Endodermal cell (in vitro differentiated cells): Measurements from ENCODE around the gene KRTCAP2. TPM values are rescaled to one million over a fixed set of nuclear protein-coding genes. Genes with fewer than 3 reads are reported as not detected.

Source experiments
- DNase-seq: peaks from one replicate; pipeline ENCODE4 v3.0.0-alpha.2; 2017
- H3K27ac ChIP-seq: 2 replicates; pipeline ENCODE4 v1.5.1; 2013; ENCODE audit warnings: mild to moderate bottlenecking, low read depth, low read length, moderate library complexity
- H3K27me3 ChIP-seq: 2 replicates; pipeline ENCODE4 v1.6.1; 2013; ENCODE audit warnings: mild to moderate bottlenecking, low read length, moderate library complexity; ENCODE audit not compliant: insufficient read depth, control insufficient read depth, poor library complexity, severe bottlenecking
- H3K36me3 ChIP-seq: 2 replicates; pipeline ENCODE4 v1.7.0; 2013; ENCODE audit warnings: mild to moderate bottlenecking, low read length, moderate library complexity; ENCODE audit not compliant: control insufficient read depth, insufficient read depth
- H3K4me1 ChIP-seq: one replicate; pipeline ENCODE4 v1.7.0; 2013; ENCODE audit warnings: low read length; ENCODE audit not compliant: control insufficient read depth, insufficient read depth
- H3K4me3 ChIP-seq: 2 replicates; pipeline ENCODE4 v1.5.1; 2013; ENCODE audit warnings: mild to moderate bottlenecking, low read length, moderate library complexity
- H3K9ac ChIP-seq: 2 replicates; pipeline ENCODE4 v1.6.1; 2013; ENCODE audit warnings: mild to moderate bottlenecking, low read length, moderate library complexity; ENCODE audit not compliant: poor library complexity, severe bottlenecking; ENCODE audit errors: extremely low read depth
- H3K9me3 ChIP-seq: 2 replicates; pipeline ENCODE4 v1.6.1; 2013; ENCODE audit warnings: mild to moderate bottlenecking, low read length, moderate library complexity; ENCODE audit not compliant: control insufficient read depth
- H3K27ac Mint-ChIP-seq: 2 replicates; pipeline ENCODE4 v1.8.0; 2020; ENCODE audit warnings: mixed read lengths
- H3K27me3 Mint-ChIP-seq: 2 replicates; pipeline ENCODE4 v1.8.0; 2021; ENCODE audit warnings: mild to moderate bottlenecking, mixed read lengths; ENCODE audit not compliant: insufficient read depth
- H3K36me3 Mint-ChIP-seq: 2 replicates; pipeline ENCODE4 v1.8.0; 2020; ENCODE audit warnings: low read depth, mixed read lengths
- H3K4me1 Mint-ChIP-seq: 2 replicates; pipeline ENCODE4 v1.8.0; 2020; ENCODE audit warnings: mixed read lengths
- H3K4me3 Mint-ChIP-seq: 2 replicates; pipeline ENCODE4 v1.8.0; 2020; ENCODE audit warnings: mild to moderate bottlenecking, moderate library complexity, mixed read lengths
- H3K9me3 Mint-ChIP-seq: 2 replicates; pipeline ENCODE4 v1.8.0; 2020; ENCODE audit warnings: mild to moderate bottlenecking, mixed read lengths
- WGBS, 2 experiments: methylation state at CpG; one replicate each; pipeline versions ENCODE4 v1.1.5 to v1.1.7; 2013; ENCODE audit warnings: missing lambda C conversion rate in 2 of 2, mixed read lengths in 1 of 2; ENCODE audit not compliant: insufficient coverage in 1 of 2, insufficient read length in 1 of 2; 5-methylcytosine and 5-hydroxymethylcytosine counted together
- total RNA-seq, 2 donors: library from RNA; stranded (reverse); fragmentation: NEBNext Ultra II Directional in 1 of 2; extraction: Animal tissue kit (Norgen Biotek cat#: 25700) in 1 of 2; gene quantifications; 2 replicates in 1 of 2; 3 replicates in 1 of 2; pipeline ENCODE4 v1.2.1, GENCODE V29; 2021
- TF ChIP-seq, protein P1 (sequence below): fragments of 200-600 bp; sonication (generic); conservative IDR thresholded peaks from 2 replicates; pipeline ENCODE4 v1.5.0; 2021; ENCODE audit warnings: antibody characterized with exemption, mild to moderate bottlenecking

Gene KRTCAP2
- total RNA-seq, 2 donors from 2014 or later = 143 to 152 TPM

GRCh38 chr1:155130272-155131006 lies 42.7 kb downstream of the KRTCAP2 start:
- H3K9me3 ChIP-seq = no peaks in the 10 kb centered on the region
- H3K36me3 ChIP-seq = no peaks in the 10 kb centered on the region
- TF ChIP-seq, protein P1, sequence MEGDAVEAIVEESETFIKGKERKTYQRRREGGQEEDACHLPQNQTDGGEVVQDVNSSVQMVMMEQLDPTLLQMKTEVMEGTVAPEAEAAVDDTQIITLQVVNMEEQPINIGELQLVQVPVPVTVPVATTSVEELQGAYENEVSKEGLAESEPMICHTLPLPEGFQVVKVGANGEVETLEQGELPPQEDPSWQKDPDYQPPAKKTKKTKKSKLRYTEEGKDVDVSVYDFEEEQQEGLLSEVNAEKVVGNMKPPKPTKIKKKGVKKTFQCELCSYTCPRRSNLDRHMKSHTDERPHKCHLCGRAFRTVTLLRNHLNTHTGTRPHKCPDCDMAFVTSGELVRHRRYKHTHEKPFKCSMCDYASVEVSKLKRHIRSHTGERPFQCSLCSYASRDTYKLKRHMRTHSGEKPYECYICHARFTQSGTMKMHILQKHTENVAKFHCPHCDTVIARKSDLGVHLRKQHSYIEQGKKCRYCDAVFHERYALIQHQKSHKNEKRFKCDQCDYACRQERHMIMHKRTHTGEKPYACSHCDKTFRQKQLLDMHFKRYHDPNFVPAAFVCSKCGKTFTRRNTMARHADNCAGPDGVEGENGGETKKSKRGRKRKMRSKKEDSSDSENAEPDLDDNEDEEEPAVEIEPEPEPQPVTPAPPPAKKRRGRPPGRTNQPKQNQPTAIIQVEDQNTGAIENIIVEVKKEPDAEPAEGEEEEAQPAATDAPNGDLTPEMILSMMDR = no peak
- H3K27ac ChIP-seq = no peak overlapping the region
- DNase-seq = no peak
- no peak overlapping the region for H3K4me3 ChIP-seq
- H3K27me3 Mint-ChIP-seq = peaks cover 65% of the 10 kb centered on the region
- no peak overlapping the region for H3K9ac ChIP-seq
- H3K9me3 Mint-ChIP-seq = no peaks in the 10 kb centered on the region
- H3K4me3 Mint-ChIP-seq = peak overlapping the region; percentile 50
- H3K4me1 Mint-ChIP-seq = peaks cover 41% of the 10 kb centered on the region
- H3K36me3 Mint-ChIP-seq = peaks cover 7% of the 10 kb centered on the region
- peaks cover 43% of the 10 kb centered on the region for H3K27me3 ChIP-seq
- 45 to 64% methylated on average over 3 to 6 of the region's 6 CpGs for WGBS, 2 experiments
- peaks cover 17% of the 10 kb centered on the region for H3K4me1 ChIP-seq
- peak overlapping the region; percentile 89 for H3K27ac Mint-ChIP-seq

DNA sequence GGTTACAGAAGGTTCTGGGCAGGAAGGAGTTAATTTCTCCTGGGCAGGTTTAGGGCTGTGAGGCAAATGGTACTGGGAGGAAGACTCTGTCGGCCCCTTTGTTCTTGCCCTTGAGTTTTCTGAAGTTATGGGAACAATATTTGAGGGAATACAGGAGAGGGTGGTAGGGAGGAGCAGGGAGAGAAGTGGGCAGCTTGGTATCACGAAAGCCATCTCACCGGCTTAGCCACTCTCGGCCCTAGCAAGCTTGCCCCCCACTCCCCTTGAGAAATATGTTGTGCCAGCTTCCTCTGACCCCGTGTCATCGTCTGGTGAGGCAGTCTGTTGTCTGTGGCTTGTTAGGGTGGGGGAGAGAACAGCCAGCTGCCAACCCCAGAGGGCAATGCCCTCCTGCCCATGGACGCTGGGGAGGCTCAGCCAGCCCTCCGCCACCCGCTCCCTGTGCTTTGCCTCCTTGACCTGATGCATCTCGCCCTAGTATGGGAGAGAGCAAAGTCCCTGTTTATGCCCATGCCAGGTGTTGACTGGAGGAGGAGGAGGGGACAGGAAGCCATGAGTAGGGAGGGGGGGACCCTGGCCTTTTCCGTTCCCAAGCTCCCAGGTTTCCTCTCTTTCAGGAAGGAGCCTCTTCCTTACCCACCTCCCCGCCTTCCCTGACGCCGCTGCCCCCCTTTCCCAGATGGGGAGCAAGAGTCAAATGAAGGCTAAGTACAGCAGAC lies 44.2 kb downstream of the KRTCAP2 start:
- no peak overlapping the region for H3K27ac ChIP-seq
- no peaks in the 10 kb centered on the region for H3K9me3 ChIP-seq
- 24 to 50% methylated on average over 3 to 13 of the region's 14 CpGs for WGBS, 2 experiments
- H3K4me1 Mint-ChIP-seq = peaks cover 36% of the 10 kb centered on the region
- peak overlapping the region; percentile 89 for H3K27ac Mint-ChIP-seq
- H3K36me3 Mint-ChIP-seq = peaks cover 7% of the 10 kb centered on the region
- no peak overlapping the region for H3K4me3 ChIP-seq
- no peak overlapping the region for H3K9ac ChIP-seq
- H3K27me3 ChIP-seq = peaks cover 58% of the 10 kb centered on the region
- peaks cover 78% of the 10 kb centered on the region for H3K27me3 Mint-ChIP-seq
- no peaks in the 10 kb centered on the region for H3K36me3 ChIP-seq
- peak overlapping the region; percentile 50 for H3K4me3 Mint-ChIP-seq
- peak; percentile 68 for DNase-seq
- H3K4me1 ChIP-seq = peaks cover 17% of the 10 kb centered on the region
- no peaks in the 10 kb centered on the region for H3K9me3 Mint-ChIP-seq
- TF ChIP-seq, protein P1 = no peak

DNA sequence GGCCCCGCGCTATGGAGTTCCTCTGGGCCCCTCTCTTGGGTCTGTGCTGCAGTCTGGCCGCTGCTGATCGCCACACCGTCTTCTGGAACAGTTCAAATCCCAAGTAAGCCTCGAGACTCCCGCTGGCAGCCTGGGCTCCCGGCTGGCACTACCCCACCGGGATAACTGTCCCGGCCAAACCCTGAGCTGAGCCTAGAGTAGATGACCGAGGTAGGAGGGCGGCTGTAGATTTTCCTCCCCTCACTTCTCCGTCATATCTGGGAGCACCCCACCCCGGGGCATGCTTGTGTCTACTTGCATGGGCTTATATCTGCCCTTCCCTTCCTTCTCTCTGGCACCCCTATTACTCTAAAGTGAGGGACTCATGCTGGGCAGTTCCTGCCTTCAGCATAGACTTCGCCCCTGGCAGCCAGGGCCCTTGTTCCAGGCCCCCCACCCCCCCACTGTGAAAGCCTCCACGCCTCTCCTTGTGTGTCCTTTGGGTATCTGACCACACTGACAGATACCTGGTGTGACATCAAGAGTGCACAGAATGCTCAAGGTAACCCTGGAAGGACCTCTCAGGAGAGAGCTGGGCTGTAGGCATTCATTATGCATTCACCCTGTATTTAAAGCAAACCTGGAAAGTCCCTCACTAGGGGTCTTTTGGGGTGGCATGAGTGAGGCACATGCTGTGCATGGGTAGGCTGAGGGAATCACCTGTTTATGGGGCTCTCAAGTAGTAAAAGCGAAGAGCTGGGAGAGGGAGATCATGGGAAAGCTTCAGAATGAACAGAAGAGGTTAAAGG lies 44.9 kb downstream of the KRTCAP2 start:
- H3K36me3 Mint-ChIP-seq = peaks cover 6% of the 10 kb centered on the region
- peak overlapping the region; percentile 78 for H3K4me3 ChIP-seq
- H3K9ac ChIP-seq = no peak overlapping the region

More for the DNA sequence above, 44.9 kb downstream of the KRTCAP2 start:
- no peaks in the 10 kb centered on the region for H3K9me3 ChIP-seq
- H3K4me1 Mint-ChIP-seq = peaks cover 36% of the 10 kb centered on the region
- H3K9me3 Mint-ChIP-seq = no peaks in the 10 kb centered on the region
- TF ChIP-seq, protein P1 = no peak
- WGBS, 2 experiments = 6 to 10% methylated on average over 12 to 17 of the region's 17 CpGs
- peak; percentile 81 for DNase-seq
- H3K36me3 ChIP-seq = no peaks in the 10 kb centered on the region
- no peak overlapping the region for H3K27ac ChIP-seq
- peak overlapping the region; percentile 50 for H3K4me3 Mint-ChIP-seq
- no peak overlapping the region for H3K27ac Mint-ChIP-seq
- peaks cover 65% of the 10 kb centered on the region for H3K27me3 ChIP-seq
- peaks cover 84% of the 10 kb centered on the region for H3K27me3 Mint-ChIP-seq
- peaks cover 17% of the 10 kb centered on the region for H3K4me1 ChIP-seq
